Panc1 (cell line): ENCODE measurements around the gene RBM47.

Experiments
- CTCF ChIP-seq: fragments of 450-650 bp; IDR thresholded peaks from 2 replicates; pipeline ENCODE4 v1.5.1; 2017; ENCODE audit warnings: mild to moderate bottlenecking
- POLR2AphosphoS5 ChIP-seq: IDR thresholded peaks from 2 replicates; pipeline ENCODE4 v1.6.1; 2012; ENCODE audit warnings: mild to moderate bottlenecking, low read depth, low read length, moderate library complexity
- SIN3A ChIP-seq: IDR thresholded peaks from 2 replicates; pipeline ENCODE4 v1.6.1; 2012; ENCODE audit warnings: low read depth, mild to moderate bottlenecking, low read length, moderate library complexity, borderline replicate concordance; ENCODE audit not compliant: insufficient read depth
- TF ChIP-seq, protein P1 (sequence below), 2 experiments: IDR thresholded peaks; 2 replicates each; pipeline ENCODE4 v1.6.1; 2011 to 2012; ENCODE audit warnings: low read depth in 2 of 2, control low read depth in 1 of 2, low read length in 1 of 2, mild to moderate bottlenecking in 1 of 2, moderate library complexity in 1 of 2; ENCODE audit not compliant: insufficient read depth in 1 of 2

GRCh38 chr4:40515037-40515397, 114.6 kb downstream of the RBM47 start:
- TF ChIP-seq, protein P1, sequence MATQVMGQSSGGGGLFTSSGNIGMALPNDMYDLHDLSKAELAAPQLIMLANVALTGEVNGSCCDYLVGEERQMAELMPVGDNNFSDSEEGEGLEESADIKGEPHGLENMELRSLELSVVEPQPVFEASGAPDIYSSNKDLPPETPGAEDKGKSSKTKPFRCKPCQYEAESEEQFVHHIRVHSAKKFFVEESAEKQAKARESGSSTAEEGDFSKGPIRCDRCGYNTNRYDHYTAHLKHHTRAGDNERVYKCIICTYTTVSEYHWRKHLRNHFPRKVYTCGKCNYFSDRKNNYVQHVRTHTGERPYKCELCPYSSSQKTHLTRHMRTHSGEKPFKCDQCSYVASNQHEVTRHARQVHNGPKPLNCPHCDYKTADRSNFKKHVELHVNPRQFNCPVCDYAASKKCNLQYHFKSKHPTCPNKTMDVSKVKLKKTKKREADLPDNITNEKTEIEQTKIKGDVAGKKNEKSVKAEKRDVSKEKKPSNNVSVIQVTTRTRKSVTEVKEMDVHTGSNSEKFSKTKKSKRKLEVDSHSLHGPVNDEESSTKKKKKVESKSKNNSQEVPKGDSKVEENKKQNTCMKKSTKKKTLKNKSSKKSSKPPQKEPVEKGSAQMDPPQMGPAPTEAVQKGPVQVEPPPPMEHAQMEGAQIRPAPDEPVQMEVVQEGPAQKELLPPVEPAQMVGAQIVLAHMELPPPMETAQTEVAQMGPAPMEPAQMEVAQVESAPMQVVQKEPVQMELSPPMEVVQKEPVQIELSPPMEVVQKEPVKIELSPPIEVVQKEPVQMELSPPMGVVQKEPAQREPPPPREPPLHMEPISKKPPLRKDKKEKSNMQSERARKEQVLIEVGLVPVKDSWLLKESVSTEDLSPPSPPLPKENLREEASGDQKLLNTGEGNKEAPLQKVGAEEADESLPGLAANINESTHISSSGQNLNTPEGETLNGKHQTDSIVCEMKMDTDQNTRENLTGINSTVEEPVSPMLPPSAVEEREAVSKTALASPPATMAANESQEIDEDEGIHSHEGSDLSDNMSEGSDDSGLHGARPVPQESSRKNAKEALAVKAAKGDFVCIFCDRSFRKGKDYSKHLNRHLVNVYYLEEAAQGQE (IDR thresholded peaks at IDR 0.05; ENCODE audit: insufficient read depth in 1 of 2, low read depth in 2 of 2, low read length in 1 of 2), result no peak
- TF ChIP-seq POLR2AphosphoS5, result no peak
- no peak for TF ChIP-seq CTCF
- no peak for TF ChIP-seq SIN3A
